ENCODE data around the gene HSCB.

The HSCB gene

DNA sequence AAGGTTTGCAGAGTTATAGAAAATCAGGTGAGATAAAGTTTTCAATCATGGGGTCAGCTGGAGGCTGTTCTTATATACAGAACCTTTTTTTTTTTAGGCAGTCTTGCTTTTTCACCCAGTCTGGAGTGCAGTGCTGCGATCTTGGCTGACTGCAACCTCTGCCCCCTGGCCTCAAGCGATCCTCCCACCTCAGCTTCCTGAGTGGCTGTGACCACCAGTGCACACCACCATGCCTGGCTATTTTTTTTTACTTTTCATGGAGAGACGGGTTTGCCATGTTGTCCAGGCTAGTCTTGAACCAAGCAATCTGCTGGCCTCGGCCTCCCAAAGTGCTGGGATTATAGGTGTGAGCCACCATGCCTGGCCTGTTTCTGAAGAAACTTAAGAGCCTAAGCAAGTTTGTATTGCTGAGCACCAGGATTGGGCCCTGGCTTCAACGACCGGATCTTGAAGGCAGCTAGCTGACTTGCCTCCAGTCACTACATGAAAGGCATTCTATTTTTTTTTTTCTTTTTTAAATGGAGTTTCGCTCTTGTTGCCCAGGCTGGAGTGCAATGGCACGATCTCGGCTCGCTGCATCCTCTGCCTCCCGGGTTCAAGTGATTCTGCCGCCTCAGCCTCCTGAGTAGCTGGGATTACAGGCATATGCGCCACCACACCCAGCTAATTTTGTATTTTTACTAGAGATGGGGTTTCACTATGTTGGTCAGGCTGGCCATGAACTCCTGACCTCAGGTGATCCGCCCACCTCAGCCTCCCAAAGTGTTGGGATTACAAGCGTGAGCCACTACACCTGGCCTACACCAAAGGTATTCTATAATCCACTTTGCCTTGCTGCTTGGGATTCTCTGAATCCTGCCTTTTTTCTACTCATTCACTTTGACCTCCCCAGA is 50.9 kb downstream of the HSCB start:
- DNase-seq (ENCODE audit: extremely low read depth, low read depth), result no peak
- TF ChIP-seq, protein P1, sequence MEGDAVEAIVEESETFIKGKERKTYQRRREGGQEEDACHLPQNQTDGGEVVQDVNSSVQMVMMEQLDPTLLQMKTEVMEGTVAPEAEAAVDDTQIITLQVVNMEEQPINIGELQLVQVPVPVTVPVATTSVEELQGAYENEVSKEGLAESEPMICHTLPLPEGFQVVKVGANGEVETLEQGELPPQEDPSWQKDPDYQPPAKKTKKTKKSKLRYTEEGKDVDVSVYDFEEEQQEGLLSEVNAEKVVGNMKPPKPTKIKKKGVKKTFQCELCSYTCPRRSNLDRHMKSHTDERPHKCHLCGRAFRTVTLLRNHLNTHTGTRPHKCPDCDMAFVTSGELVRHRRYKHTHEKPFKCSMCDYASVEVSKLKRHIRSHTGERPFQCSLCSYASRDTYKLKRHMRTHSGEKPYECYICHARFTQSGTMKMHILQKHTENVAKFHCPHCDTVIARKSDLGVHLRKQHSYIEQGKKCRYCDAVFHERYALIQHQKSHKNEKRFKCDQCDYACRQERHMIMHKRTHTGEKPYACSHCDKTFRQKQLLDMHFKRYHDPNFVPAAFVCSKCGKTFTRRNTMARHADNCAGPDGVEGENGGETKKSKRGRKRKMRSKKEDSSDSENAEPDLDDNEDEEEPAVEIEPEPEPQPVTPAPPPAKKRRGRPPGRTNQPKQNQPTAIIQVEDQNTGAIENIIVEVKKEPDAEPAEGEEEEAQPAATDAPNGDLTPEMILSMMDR (IDR thresholded peaks at IDR 0.05; ENCODE audit: low read depth, low read length), result no peak

GRCh38 chr22:28793976-28794584 is 52.2 kb downstream of the HSCB start:
- DNase-seq (ENCODE audit: extremely low read depth, low read depth), result no peak
- TF ChIP-seq, protein P1 (IDR thresholded peaks at IDR 0.05; ENCODE audit: low read depth, low read length), result no peak

- no peak for DNase-seq (ENCODE audit: extremely low read depth, low read depth)
- TF ChIP-seq, protein P1 (IDR thresholded peaks at IDR 0.05; ENCODE audit: low read depth, low read length), result no peak
These were observed 53.3 kb downstream of the HSCB start for GRCh38 chr22:28795071-28795693.

- DNase-seq (ENCODE audit: extremely low read depth, low read depth), result no peak
- TF ChIP-seq, protein P1 (IDR thresholded peaks at IDR 0.05; ENCODE audit: low read depth, low read length), result no peak
These were observed 54.4 kb downstream of the HSCB start for GRCh38 chr22:28795932-28796856.

DNA sequence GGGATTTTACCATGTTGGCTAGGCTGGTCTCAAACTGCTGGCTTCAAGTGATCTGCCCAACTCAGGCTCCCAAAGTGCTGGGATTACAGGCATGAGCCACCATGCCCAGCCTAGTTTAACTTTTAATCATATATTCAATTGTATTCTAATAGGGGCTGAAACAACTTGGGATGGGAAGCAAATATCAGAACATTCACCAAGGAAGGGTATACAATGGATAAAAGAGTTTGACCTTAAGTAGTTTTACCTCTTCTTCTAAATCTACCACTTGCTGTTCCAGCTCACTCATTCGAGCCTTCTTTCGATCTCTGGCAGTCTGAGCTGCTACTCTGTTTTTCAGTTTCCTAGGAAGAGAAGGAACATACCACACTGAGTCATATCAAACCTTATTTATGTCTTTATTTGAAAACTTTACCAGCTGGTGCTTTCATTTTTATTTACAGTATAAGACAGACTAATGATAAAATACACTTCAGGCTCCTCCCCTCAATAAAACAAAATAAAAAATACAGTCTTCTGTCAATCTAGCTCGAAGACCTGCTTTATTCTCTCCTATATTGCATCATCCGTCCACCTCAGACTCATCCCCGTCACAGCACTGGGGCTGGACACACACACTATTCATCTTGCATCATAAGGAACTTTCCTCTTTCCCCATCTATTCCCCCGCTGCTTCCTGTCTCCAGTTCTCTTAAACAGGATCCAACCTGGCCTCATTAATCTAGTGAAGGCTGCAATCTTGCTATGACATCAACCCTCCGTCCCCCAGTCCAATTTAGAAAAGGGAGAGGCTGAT is 57.2 kb downstream of the HSCB start:
- peak; percentile 92 for DNase-seq (ENCODE audit: extremely low read depth, low read depth)
- TF ChIP-seq, protein P1 (IDR thresholded peaks at IDR 0.05; ENCODE audit: low read depth, low read length), result no peak

DNA sequence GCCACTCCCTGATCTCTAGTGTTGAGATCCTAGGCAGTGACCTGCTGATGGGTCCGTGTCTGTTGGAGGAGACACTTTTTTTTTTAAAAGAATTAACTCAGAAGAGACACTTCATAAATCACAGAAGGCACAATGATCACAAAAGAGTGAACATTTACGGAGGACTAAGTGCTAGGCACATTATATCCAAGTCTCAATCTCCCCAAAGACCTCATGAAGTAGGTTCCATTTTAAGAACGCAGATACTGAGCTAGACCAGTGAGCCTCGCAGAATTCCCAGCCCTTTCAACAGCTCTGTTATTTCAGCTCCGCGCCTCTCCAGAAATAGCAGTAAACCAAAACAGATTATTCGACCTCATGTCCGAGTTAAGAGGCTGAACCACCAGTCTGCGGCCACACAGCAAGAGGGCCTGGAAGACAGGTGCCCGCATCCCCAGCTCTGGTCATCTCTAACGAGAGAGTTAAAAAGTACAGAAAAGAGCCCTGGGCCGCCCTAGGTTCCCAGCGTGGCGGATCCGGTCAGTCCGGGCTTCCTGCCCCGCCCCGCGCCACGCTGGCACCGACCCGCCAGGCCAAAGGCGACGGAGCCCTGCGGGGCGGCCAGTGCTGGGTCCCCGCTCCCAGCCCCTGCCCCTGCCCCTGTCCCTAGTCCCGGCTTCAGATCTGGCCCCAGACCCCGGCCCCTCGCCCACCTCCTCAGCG is 57.9 kb downstream of the HSCB start:
- TF ChIP-seq, protein P1 (IDR thresholded peaks at IDR 0.05; ENCODE audit: low read depth, low read length), result no peak
- DNase-seq (ENCODE audit: extremely low read depth, low read depth), result peak; percentile 45
